H9 (cell line): Measurements from ENCODE around the gene SLC39A7. TPM values are rescaled to one million over a fixed set of nuclear protein-coding genes. Genes with fewer than 3 reads are reported as not detected.

ENCODE experiments used
- DNase-seq: peaks from one replicate; pipeline ENCODE4 v3.0.0-alpha.2; 2017
- H2AFZ ChIP-seq: one replicate; pipeline ENCODE4 v1.6.1; 2013; ENCODE audit warnings: mild to moderate bottlenecking, low read length, control low read depth, moderate library complexity
- H2AK5ac ChIP-seq: 2 replicates; pipeline ENCODE4 v1.6.1; 2013; ENCODE audit warnings: low read length, control low read depth, mixed read lengths; ENCODE audit not compliant: insufficient read length
- H2BK120ac ChIP-seq: one replicate; pipeline ENCODE4 v1.6.1; 2013; ENCODE audit warnings: low read depth, mild to moderate bottlenecking, low read length, control low read depth, inconsistent platforms; ENCODE audit not compliant: poor library complexity, severe bottlenecking
- H2BK12ac ChIP-seq: 2 replicates; pipeline ENCODE4 v1.6.1; 2013; ENCODE audit warnings: low read length, control low read depth, mixed read lengths, low read depth; ENCODE audit not compliant: insufficient read length
- H2BK15ac ChIP-seq: 2 replicates; pipeline ENCODE4 v1.6.1; 2013; ENCODE audit warnings: low read depth, low read length, control low read depth
- H2BK20ac ChIP-seq: one replicate; pipeline ENCODE4 v1.6.1; 2013; ENCODE audit warnings: low read depth, mild to moderate bottlenecking, low read length, control low read depth, inconsistent platforms; ENCODE audit not compliant: poor library complexity, severe bottlenecking
- H2BK5ac ChIP-seq: 2 replicates; pipeline ENCODE4 v1.6.1; 2013; ENCODE audit warnings: low read length, control low read depth, mixed read lengths; ENCODE audit not compliant: insufficient read length
- H3K14ac ChIP-seq: 2 replicates; pipeline ENCODE4 v1.6.1; 2013; ENCODE audit warnings: low read length, control low read depth; ENCODE audit not compliant: insufficient read depth
- H3K18ac ChIP-seq: 2 replicates; pipeline ENCODE4 v1.6.1; 2013; ENCODE audit warnings: low read depth, mild to moderate bottlenecking, mixed read lengths, low read length, control low read depth; ENCODE audit not compliant: insufficient read length
- H3K23ac ChIP-seq: 2 replicates; pipeline ENCODE4 v1.6.1; 2013; ENCODE audit warnings: low read length, control low read depth, mixed read lengths, low read depth; ENCODE audit not compliant: insufficient read length
- H3K23me2 ChIP-seq: 2 replicates; pipeline ENCODE4 v1.6.1; 2013; ENCODE audit warnings: low read depth, mild to moderate bottlenecking, mixed read lengths, low read length, control low read depth; ENCODE audit not compliant: insufficient read length, poor library complexity, severe bottlenecking
- H3K27ac ChIP-seq: 2 replicates; pipeline ENCODE4 v1.5.1; 2013; ENCODE audit warnings: low read length, control low read depth, mixed read lengths, low read depth; ENCODE audit not compliant: insufficient read length
- H3K27me3 ChIP-seq: 2 replicates; pipeline ENCODE4 v1.6.1; 2013; ENCODE audit warnings: low read length, control low read depth, inconsistent platforms; ENCODE audit not compliant: insufficient read depth
- H3K4ac ChIP-seq: 2 replicates; pipeline ENCODE4 v1.6.1; 2013; ENCODE audit warnings: low read depth, mild to moderate bottlenecking, control low read depth, inconsistent platforms, low read length, moderate library complexity
- H3K4me1 ChIP-seq: 2 replicates; pipeline ENCODE4 v1.6.1; 2013; ENCODE audit warnings: low read length, control low read depth, inconsistent platforms; ENCODE audit not compliant: insufficient read depth
- H3K4me2 ChIP-seq: 2 replicates; pipeline ENCODE4 v1.6.1; 2013; ENCODE audit warnings: low read length, control low read depth, mixed read lengths; ENCODE audit not compliant: insufficient read length, insufficient read depth
- H3K56ac ChIP-seq: 2 replicates; pipeline ENCODE4 v1.6.1; 2013; ENCODE audit warnings: low read depth, mild to moderate bottlenecking, mixed read lengths, low read length, control low read depth; ENCODE audit not compliant: insufficient read length
- H3K79me1 ChIP-seq: 2 replicates; pipeline ENCODE4 v1.6.1; 2013; ENCODE audit warnings: low read depth, mild to moderate bottlenecking, moderate library complexity, low read length, control low read depth, inconsistent platforms; ENCODE audit not compliant: insufficient read depth, poor library complexity, severe bottlenecking
- H3K79me2 ChIP-seq: 2 replicates; pipeline ENCODE4 v1.6.1; 2013; ENCODE audit warnings: low read length, control low read depth, inconsistent platforms; ENCODE audit not compliant: insufficient read depth
- H3K9ac ChIP-seq: 2 replicates; pipeline ENCODE4 v1.6.1; 2013; ENCODE audit warnings: low read length, control low read depth, mixed read lengths; ENCODE audit not compliant: insufficient read length; ENCODE audit errors: extremely low read depth
- H3K9me3 ChIP-seq: one replicate; pipeline ENCODE4 v1.6.1; 2013; ENCODE audit warnings: low read depth, low read length, inconsistent platforms; ENCODE audit not compliant: control insufficient read depth
- H3T11ph ChIP-seq: one replicate; pipeline ENCODE4 v1.6.1; 2013; ENCODE audit warnings: mild to moderate bottlenecking, low read length, control low read depth, inconsistent platforms
- H4K20me1 ChIP-seq: one replicate; pipeline ENCODE4 v1.6.1; 2013; ENCODE audit not compliant: control insufficient read depth, insufficient read length, insufficient read depth
- H4K5ac ChIP-seq: 2 replicates; pipeline ENCODE4 v1.6.1; 2013; ENCODE audit warnings: low read depth, mild to moderate bottlenecking, mixed read lengths, low read length, control low read depth; ENCODE audit not compliant: insufficient read length
- H4K8ac ChIP-seq: replicated peaks from 2 replicates; pipeline ENCODE4 v1.6.1; 2013; ENCODE audit warnings: low read length, control low read depth, mixed read lengths, low read depth; ENCODE audit not compliant: insufficient read length
- H4K91ac ChIP-seq: 2 replicates; pipeline ENCODE4 v1.6.1; 2013; ENCODE audit warnings: low read depth, mild to moderate bottlenecking, moderate library complexity, mixed read lengths, low read length, control low read depth; ENCODE audit not compliant: insufficient read length
- H3K27ac Mint-ChIP-seq, 3 experiments: 2 replicates in 2 of 3; 3 replicates in 1 of 3; pipeline ENCODE4 v1.8.0; 2020 to 2021; ENCODE audit warnings: mixed read lengths in 3 of 3, mild to moderate bottlenecking in 1 of 3, moderate library complexity in 1 of 3
- H3K27me3 Mint-ChIP-seq: 2 replicates; pipeline ENCODE4 v1.8.0; 2021; ENCODE audit warnings: low read depth, mild to moderate bottlenecking, moderate library complexity, mixed read lengths
- H3K36me3 Mint-ChIP-seq, 3 experiments: 2 replicates in 2 of 3; 3 replicates in 1 of 3; pipeline ENCODE4 v1.8.0; 2020 to 2021; ENCODE audit warnings: low read depth in 3 of 3, mixed read lengths in 3 of 3; ENCODE audit not compliant: insufficient read depth in 1 of 3
- H3K4me1 Mint-ChIP-seq, 2 experiments: 2 replicates each; pipeline ENCODE4 v1.8.0; 2020; ENCODE audit warnings: mixed read lengths in 2 of 2
- H3K4me3 Mint-ChIP-seq, 2 experiments: 2 replicates in 1 of 2; 3 replicates in 1 of 2; pipeline ENCODE4 v1.8.0; 2020 to 2021; ENCODE audit warnings: mild to moderate bottlenecking in 2 of 2, mixed read lengths in 2 of 2, moderate library complexity in 1 of 2
- H3K9me3 Mint-ChIP-seq, 2 experiments: 2 replicates in 1 of 2; 3 replicates in 1 of 2; pipeline ENCODE4 v1.8.0; 2020; ENCODE audit warnings: mild to moderate bottlenecking in 2 of 2, mixed read lengths in 2 of 2, moderate library complexity in 1 of 2
- WGBS: extraction: QIAGEN DNeasy Blood & Tissue Kit; methylation state at CpG from one replicate; pipeline ENCODE4 v1.1.7; 2013; ENCODE audit warnings: missing lambda C conversion rate, low lambda C conversion rate, mixed read lengths; ENCODE audit not compliant: insufficient read length; ENCODE audit errors: extremely low coverage; 5-methylcytosine and 5-hydroxymethylcytosine counted together
- total RNA-seq: library from RNA; stranded (reverse); gene quantifications from 2 replicates; pipeline ENCODE4 v1.2.1, GENCODE V29; 2021
- TF ChIP-seq, protein P1 (sequence below): fragments of 200-600 bp; sonication (generic); conservative IDR thresholded peaks from 3 replicates; pipeline ENCODE4 v1.8.0; 2021; ENCODE audit warnings: antibody characterized with exemption, mild to moderate bottlenecking

SLC39A7 gene
- total RNA-seq, 1 experiment from 2014 or later = 107 TPM

DNA sequence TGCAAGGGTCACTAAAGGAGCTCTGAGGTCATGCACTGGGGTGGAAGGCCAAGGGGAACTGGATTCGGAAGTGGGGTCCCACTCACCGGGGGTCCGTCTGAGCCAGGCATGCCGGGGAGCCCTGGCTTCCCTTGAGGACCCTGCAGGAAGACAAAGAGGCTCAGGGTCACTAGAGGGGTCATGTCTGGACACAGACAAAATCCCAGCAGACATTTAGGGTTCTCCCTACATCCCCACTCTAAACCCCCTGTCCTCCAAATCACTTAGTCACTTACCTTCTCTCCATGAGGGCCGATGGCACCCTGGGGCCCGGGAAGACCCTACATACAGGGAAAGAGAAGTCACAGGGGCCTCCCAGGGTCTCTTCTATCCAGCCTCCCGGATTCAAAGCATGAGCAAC is 23.8 kb upstream of the SLC39A7 start:
- no peak overlapping the region for H2BK12ac ChIP-seq
- no peak overlapping the region for H4K5ac ChIP-seq
- DNase-seq = no peak
- Mint-ChIP-seq H3K36me3 (peaks cover 0 to 2% (median 0%) of the 10 kb centered on the region in 3 experiments; a peak in 2 of 7 replicates), H3K27ac (no peak overlapping the region), H3K27me3 (peaks cover 42% of the 10 kb centered on the region), H3K9me3 (no peaks in the 10 kb centered on the region; a peak in 1 of 5 replicates), H3K4me3 (no peak overlapping the region), H3K4me1 (peaks cover 4 to 8% of the 10 kb centered on the region in 2 experiments)
- H3K18ac ChIP-seq = no peak overlapping the region
- H3K23me2 ChIP-seq = no peaks in the 10 kb centered on the region
- no peak overlapping the region for H4K91ac ChIP-seq
- H2BK15ac ChIP-seq = no peak overlapping the region
- TF ChIP-seq, protein P1, sequence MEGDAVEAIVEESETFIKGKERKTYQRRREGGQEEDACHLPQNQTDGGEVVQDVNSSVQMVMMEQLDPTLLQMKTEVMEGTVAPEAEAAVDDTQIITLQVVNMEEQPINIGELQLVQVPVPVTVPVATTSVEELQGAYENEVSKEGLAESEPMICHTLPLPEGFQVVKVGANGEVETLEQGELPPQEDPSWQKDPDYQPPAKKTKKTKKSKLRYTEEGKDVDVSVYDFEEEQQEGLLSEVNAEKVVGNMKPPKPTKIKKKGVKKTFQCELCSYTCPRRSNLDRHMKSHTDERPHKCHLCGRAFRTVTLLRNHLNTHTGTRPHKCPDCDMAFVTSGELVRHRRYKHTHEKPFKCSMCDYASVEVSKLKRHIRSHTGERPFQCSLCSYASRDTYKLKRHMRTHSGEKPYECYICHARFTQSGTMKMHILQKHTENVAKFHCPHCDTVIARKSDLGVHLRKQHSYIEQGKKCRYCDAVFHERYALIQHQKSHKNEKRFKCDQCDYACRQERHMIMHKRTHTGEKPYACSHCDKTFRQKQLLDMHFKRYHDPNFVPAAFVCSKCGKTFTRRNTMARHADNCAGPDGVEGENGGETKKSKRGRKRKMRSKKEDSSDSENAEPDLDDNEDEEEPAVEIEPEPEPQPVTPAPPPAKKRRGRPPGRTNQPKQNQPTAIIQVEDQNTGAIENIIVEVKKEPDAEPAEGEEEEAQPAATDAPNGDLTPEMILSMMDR = no peak
- H3K79me2 ChIP-seq = no peaks in the 10 kb centered on the region
- no peak overlapping the region for H2AFZ ChIP-seq
- no peak overlapping the region for H3T11ph ChIP-seq
- H3K27ac ChIP-seq = no peak overlapping the region
- H3K4me2 ChIP-seq = no peak overlapping the region
- H4K20me1 ChIP-seq = no peaks in the 10 kb centered on the region
- no peak overlapping the region for H2BK20ac ChIP-seq
- H3K4ac ChIP-seq = no peak overlapping the region
- no peak overlapping the region for H4K8ac ChIP-seq
- no peaks in the 10 kb centered on the region for H3K79me1 ChIP-seq
- no peak overlapping the region for H2AK5ac ChIP-seq
- H3K9ac ChIP-seq = no peak overlapping the region
- H3K14ac ChIP-seq = no peak overlapping the region
- H3K27me3 ChIP-seq = no peaks in the 10 kb centered on the region
- no peak overlapping the region for H3K56ac ChIP-seq
- H2BK5ac ChIP-seq = no peak overlapping the region
- no peaks in the 10 kb centered on the region for H3K9me3 ChIP-seq
- H2BK120ac ChIP-seq = no peak overlapping the region
- no CpG with 5 or more reads among the region's 7 CpGs for WGBS
- H3K23ac ChIP-seq = no peak overlapping the region
- H3K4me1 ChIP-seq = no peaks in the 10 kb centered on the region
